GM19328 (cell line): ENCODE measurements around the gene LIMK1.
A peak's percentile ranks its signal among the peaks of the same experiment; 100 is the strongest.
"Not testable (repeated sequence)": the region's sequence is repeated elsewhere in the genome, so short reads cannot be mapped to it uniquely, and the experiment has no call there.

Experiments
- ATAC-seq: cut with Tn5 transposase; IDR thresholded peaks from one replicate; pipeline ENCODE4 v1.9.1; 2021; ENCODE audit warnings: mild to moderate bottlenecking, moderate library complexity; ENCODE audit not compliant: unreplicated experiment

Gene LIMK1

DNA sequence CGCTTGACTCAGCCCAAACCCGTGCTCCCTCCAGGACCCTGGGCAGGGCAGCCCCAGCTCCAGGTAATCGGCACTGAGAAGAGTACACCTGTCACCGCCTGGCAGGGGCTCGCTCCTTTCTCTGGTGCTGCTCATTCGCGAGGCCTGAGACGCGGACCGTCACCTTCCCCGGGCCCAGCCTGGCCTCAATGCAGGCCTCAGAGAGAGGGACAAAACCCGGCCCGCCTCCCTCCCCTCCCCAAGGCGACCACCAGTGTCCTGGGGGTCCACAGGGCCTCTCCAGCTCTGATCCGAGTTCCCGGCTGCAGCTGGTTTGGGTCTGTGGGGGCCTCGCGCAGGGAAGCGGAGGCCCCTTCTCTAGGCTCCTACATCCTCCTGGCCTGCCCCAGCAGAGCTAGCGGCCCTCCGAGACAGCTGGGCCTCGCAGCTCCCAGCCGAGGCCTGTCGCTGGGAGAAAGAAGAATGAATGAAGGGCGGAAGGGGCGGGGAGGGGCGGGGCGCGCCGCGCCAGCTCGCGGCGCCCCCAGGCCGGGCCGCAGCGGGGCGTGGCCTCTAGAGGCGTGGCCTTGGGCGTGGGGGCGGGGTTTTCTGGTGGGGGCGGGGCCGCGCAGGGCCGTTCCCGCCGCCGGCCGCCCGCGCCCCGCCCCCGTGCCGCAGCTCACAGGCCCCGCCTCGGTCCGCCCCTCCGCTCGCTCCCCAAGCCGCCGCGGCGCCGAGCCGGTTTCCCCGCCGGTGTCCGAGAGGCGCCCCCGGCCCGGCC, at the start of gene LIMK1:
Gene LIMK1 (plus strand): TSS at position 688 of the 760 bp plus-strand sequence. CDS start 187 bp downstream, outside the sequence.
- ATAC-seq: peak; percentile 66

DNA sequence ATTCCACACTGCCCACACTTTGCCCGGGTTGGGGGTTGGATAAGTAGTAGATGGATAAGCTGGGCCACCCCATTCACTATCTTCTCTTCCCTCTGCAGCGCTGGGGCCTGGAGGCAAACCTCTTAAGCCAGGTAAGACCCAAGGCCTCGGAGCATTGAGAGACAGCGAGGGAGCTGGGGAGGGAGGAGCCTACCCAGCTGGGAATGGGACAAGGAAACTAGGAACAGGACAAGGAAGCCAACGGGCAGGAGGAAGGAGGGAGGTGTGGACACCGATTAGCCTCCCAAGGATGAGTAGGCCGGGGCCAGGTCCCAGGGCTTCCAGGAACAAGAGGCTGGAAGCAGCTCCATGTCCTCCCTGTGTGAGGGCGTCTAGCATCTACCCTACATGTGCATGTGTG, 46.0 kb upstream of the LIMK1 start:
- ATAC-seq: no peak

DNA sequence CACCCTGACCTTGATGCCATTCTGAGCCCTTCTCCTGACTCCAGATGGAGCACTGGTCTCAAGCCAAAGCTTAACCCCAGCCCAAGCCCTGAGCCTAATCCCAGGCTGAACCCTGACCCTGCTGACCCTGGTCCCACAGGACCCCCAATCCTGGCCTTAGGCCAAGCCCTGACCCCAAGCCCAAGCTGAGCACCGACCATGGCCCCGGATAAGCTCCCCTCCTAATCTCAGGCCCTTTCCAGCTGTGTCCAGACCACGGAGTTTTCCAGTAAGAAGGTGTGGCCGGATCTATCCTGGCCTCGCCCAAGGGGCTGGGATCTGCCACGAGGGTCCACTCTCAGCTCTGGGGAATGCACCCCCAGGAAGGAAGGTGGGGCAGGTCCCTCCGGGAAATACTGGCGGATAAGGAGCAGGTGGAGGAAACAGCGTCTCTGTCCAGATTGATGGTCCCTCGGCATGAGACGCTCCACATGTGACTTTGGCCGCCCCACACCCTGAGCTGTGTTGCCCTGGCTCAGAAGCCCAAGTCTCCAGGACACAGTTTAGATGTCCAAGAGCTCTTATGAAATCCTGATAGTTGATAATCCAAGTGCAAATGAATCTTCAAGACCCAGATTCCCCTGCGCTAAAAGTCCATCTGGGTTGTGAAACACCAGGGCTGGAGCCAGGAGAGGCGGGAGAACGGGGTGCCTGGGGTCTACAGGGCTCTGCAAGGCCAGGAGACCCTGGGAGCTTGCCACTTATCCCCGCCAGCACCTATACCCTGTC, 45.2 kb upstream of the LIMK1 start:
- ATAC-seq: no peak

DNA sequence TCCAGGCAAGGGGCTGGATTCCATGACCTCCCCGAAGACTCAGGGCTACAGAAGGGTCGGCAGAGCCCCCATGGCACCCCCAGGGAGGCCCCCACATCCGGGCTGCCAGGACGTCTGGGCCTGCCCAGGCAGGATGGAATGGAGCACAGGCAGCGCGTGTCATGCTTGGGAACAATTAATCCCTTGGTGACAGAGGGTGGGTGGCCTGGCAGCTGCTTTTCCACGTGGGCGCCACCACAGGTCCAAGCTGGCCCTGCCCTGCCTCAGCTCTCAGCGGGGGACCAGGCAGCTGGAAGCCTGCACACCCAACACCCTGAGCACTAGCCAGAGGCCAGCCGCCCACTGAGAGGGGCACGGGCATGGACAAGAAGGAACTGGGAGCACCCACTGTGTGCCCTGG, 44.3 kb upstream of the LIMK1 start:
- ATAC-seq: no peak

DNA sequence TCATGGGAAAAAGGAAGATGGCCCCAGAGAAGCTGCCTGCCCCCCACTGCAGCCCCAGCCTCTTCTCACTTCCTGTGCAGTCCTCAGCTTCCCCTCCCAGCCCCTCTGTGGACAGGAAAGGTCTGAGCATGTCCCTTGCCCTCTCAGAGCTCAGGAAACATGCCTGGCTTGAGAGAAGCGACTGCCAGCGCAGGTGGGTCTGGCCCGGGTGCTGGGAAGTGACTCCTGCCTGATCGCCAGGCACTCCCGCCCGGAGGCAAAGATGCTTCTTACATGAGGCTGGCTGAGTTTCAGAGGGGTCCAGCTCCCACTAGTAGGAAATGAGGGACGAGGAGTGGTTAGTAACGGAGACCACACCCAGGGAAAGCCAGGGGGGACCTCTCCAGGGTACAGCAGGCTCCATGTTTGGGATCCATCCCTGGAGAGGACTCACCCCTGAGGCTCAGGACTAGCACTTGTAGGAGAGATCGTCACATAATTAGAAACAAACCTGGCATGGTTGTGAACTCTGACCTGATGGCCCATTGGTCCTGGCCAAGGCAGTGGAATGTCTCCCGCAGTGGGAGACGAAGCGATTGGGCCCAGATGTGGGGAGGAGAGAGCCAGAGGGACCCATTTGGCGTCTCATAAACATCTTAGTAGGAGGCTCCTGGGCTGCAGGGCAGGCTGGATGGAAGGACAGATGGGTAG, 43.4 kb upstream of the LIMK1 start:
- ATAC-seq: no peak

DNA sequence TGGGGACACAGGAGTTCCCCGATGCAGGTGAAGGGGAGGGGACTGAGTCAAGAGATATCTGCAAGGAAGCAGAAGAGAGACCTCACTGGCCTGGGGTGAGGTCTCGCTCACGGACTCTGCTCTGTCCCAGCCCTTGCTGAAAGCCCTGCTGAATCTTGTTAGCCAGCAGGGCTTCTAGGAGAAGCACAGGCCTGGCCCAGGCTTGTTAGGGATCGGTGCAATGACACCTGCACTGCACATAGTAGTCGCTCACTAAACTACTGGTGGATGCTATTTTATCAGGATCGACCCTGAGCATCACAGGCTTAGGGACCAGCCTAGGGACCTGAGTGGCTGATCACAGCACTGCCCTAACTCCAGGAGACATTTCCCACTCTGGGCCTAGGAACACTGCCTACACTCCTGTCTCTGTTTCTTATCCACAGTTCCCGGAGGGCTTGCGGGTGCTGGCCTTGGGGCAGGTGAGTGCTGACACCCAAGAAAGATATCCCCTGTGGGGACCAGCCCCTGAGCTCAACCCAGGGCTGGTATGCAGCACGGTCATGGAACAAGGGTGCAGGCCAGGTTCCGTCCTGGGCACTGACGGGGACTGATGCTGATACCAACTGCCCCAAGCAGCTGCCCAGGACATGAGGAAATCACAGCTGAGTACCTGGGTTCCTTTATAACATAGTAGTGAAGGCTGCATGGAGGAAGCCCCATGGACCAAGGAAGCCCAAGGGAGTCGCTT, 42.6 kb upstream of the LIMK1 start:
- no peak for ATAC-seq

DNA sequence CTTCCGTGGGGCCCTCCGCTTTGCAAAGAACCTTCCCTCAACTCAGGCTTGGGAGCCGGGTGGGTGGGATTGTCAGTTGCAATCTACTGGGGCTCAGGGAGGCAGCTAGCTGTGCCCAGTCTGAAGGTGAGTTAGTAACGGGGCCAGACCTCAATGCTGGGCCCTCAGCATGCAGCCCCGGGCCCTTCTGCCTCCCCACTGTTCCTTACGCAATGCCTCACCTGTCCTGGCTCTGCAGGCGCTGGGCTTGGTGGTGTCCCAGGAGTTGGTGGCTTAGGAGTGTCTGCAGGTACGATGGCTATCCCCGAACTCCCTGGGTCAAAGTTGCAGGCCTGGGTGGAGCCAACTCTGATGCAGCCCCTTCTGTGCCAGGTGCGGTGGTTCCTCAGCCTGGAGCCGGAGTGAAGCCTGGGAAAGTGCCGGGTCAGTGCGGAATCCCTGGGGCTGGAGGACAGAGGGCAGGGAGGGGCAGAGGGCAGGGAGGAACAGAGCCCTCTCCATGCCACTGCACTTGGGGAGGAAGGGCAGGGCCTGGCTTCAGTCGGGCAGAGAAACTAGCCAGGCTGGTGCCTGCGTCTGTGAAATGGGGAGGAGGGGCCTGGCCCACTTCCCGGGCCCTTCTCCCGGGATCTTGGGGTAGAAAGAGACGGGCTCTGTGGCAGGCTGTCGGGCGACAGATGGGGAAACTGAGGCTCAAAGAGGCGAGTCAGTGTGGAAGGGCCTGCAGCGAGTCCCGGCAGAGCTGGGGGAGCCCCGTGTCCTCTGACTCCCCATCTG, 40.7 kb upstream of the LIMK1 start:
- ATAC-seq: no peak

DNA sequence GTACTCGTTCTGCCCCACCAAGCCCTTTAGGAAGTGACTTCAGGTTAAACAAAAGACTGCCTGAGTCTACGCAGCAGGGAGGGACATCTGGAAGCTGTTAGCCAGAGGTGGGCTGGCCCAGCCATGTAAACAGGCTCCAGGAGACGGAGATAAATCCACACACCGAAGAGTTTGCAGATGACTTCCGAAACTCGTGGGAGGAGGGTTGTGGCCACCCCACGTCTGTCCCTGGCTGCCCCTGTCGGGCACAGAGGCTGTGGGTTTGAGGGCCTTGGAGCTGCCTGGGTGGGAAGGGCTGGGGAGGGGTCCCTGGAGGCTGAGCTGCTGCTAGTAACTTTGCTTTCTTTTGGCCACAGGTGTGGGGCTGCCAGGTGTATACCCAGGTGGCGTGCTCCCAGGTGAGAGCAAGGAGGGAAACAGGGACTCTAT, 40.1 kb upstream of the LIMK1 start:
- no peak for ATAC-seq

DNA sequence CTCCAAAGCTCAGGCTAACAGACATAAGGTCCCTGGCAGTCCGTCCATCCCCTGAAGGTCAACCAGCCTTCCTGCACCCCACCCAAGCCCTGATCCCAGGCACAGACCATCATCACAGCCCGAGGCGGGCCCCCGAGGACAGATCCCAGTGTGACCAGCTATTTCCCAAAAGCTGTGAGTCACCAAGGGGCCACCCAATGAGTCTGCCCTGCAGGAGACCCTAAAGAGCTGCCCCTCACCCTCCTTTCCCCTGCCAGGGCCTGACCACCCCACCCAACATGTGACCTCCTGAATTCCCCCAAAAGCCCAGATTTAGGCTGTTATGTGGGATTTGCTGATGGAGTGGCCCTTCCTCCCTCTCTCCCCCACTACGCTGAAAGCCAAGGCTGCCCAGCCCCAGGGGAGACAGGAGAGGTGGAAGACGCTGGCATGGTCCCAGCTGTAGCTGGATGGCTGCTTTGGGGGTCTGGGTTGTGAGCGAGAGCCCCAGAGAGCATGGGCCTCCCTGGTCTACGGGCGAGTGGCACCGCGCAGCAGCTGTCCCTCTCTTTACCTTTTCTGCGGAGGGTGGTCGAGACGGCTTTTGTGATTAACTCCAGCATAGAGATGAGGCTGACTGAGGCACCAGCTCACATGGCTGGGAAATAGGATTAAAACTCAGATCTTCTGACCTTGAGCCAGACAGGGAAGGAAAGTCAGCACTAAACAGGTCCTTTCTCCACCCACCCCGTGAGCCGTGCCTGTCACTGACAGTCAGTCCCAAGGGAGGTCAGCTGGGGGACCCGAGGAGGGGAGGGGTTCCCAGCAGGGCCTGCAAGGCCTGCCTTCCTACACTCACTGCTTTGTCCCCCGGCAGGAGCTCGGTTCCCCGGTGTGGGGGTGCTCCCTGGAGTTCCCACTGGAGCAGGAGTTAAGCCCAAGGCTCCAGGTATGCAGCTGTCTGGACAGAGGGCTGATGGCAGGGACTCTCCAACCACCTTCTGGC, 38.9 kb upstream of the LIMK1 start:
- no peak for ATAC-seq

DNA sequence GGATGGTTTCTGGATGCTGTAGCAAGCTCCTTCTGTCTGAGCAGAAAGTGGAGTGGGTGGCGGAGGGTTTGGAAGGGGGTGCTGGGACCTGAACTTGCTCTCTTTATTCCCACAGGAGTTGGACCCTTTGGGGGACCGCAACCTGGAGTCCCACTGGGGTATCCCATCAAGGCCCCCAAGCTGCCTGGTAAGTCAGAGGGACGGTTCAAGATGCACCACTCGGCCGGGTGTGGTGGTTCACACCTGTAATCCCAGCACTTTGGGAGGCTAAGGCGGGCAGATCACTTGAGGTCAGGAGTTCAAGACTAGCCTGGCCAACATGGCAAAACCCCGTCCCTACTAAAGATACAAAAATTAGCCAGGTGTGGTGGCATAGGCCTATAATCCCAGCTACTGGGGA, 37.0 kb upstream of the LIMK1 start:
- ATAC-seq: not testable (repeated sequence)

DNA sequence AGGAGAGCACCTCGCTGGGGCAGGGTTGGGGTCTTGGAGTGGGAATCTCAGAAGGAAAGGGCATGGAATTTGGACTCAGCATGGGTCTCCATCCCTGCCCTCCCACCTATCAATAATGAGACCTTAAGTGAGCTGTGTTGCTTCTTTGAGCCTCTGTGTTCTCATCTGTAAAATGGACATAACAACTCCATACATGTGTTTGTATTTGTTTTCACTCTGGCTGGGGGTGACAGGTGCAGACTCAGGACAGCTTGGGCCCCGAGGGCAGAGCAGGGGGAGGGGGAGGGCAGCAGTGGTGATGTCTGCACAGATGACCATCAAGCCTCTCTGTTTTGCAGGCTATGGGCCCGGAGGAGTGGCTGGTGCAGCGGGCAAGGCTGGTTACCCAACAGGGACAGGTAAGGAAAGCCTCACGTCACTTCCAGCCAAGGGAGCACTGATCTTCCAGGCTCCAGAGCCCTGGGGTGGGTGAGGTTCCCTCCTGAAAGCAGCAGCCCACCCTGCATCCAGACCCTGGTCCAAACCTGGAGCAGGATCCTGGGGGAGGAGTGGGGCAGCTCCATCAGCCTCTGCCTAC, 35.7 kb upstream of the LIMK1 start:
- no peak for ATAC-seq

DNA sequence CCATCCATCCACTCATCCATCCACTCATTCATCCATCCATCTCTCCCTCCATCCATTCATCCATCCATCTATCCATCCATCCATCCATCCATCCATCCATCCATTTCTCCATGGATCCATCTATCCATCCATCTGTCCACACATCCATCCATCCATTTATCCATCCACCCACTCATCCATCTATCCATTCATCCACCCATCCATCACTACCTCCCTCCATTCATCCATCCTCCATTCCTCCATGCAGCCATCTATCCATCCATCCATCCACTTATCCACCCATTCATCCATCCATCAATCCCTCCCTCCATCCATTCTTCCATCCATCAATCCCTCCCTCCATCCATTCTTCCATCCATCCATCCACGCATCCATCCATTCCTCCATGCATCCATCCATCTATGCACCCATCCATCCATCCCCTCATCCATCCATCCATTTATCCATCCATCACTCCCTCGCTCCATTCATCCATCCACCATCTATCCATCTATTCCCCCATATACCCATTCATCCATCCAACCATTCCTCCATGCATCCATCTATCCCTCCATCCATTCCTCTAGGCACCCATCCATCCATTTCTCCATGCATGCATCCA, 34.5 kb upstream of the LIMK1 start:
- ATAC-seq: no peak

DNA sequence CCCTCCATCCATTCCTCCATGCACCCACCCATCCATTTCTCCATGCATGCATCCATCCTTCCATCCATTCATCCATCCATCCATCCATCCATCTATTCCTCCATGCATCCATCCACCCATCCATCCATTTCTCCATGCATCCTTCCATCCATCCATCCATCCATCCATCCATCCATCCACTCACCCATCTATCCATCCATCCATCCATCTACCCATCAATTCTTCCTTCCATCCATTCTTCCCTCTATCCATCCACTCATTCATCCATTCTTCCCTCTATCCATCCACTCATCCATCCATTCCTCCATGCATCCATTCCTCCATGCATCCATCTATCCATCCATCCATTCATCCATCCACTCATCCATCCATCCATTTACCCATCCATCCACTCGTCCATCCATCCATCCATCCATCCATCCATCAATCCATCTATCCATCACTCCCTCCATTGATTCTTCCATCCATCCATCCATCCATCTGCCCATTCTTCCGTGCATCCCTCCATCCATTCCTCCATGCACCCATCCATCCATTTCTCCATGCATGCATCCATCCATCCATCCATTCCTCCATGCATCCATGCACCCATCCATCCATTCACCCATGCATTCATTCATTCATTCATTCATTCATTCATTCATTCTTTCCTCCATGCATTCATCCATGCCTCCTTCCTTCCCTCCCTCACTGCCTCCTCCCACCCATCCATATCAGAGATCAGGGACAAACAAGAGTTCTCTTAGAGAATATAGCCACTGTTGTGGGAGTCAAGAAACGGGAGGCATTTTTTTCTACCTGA, 33.4 kb upstream of the LIMK1 start:
- ATAC-seq: no peak

DNA sequence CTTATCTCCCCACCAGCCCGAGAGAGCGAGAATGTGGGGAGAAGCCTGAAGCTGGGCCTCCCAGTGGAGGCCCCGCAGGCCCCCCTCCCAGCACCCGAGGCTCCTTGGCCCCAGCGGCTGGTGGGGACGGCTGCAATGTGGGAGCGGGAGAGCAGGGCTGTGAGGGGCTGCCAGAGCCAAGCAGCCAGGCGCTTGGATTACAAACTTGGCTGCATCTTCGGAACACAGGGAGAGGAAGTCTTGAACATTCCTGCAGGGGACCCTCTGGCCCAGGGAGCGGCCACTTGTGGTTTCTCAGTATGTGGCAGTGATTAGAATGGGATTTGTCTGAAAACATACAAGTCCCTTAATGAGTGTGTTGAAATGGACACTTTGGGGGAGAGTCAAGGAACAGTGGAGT, 32.4 kb upstream of the LIMK1 start:
- no peak for ATAC-seq

DNA sequence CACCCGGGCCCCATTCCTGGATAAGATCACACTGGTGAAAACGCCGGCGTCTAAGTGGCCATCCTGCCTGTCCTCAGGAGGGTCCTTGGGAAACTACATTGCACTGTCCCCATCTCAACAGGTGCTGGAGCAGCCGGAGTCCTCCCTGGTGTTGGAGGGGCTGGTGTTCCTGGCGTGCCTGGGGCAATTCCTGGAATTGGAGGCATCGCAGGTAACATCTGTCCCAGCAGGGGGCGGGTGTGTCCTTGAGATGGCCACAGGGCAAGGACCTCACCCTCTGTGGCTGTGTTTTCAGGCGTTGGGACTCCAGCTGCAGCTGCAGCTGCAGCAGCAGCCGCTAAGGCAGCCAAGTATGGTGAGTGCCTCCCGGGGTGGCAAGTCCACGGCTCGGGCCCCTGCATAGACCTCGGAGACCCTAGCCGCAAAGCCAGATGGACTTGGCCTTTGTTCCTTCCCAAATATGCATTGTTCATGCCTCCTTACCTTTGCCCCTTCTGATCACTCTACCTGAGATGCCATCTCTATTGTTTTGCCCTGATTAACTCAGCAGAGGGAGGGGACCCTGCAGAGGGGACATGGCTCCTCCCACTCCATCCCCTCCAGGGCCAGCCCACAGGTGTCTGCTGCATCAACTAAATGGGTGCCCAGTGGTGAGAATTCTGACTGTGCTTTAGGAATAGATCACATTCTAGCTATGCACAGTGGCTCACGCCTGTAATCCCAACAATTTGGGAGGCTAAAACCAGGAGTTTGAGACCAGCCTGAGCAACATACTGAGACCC, 31.8 kb upstream of the LIMK1 start:
- ATAC-seq: no peak

DNA sequence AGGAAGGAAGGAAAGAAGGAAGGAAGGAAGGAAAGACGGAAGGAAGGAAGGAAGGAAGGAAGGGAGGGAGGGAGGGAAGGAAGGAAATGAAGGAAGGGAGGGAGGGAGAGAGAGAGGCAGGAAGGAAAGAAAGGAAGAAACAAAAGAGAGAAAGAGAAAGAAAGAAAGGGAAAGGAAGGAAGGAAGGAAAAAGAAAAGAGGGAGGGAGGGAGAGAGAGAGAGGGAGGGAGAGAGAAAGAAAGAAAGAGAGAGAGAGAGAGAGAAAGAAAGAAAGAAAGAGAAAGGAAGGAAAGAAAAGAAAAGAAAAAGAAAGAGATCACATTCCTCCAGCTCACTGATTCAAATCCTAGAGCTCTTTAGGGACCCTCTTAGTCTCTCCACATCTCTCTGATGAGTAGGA, 31.0 kb upstream of the LIMK1 start:
- ATAC-seq: no peak
